ENCODE data around the gene STAT5B. TPM values are rescaled to one million over a fixed set of nuclear protein-coding genes. Genes with fewer than 3 reads are reported as not detected.

Gene STAT5B
- total RNA-seq, 2 experiments from 2014 or later = 112 to 116 TPM

- DNase-seq = no peak
- ATAC-seq = no peak
- Mint-ChIP-seq H3K27me3 (no peaks in the 10 kb centered on the region), H3K4me3 (peak overlapping the region; percentile 66), H3K36me3 (peaks cover 8% of the 10 kb centered on the region), H3K27ac (peak overlapping the region; percentile 77), H3K9me3 (ENCODE audit: low read depth) (no peaks in the 10 kb centered on the region), H3K4me1 (peaks cover 37% of the 10 kb centered on the region)
- CTCF ChIA-PET = interaction anchor here (1.0 to 3.5 kb wide), 6 partner anchors 10 to 129 kb away, joined by 3 to 17 read pairs (median 6); partner anchors contain the start of gene STAT5A
Measured at GRCh38 chr17:42277342-42277712, 1.1 kb upstream of the STAT5B start.

- no peak for DNase-seq
- no peaks in the 10 kb centered on the region for H3K9me3 Mint-ChIP-seq (ENCODE audit: low read depth)
- H3K4me1 Mint-ChIP-seq = peaks cover 42% of the 10 kb centered on the region
- H3K36me3 Mint-ChIP-seq = peaks cover 8% of the 10 kb centered on the region
- ATAC-seq = no peak
- H3K27me3 Mint-ChIP-seq = no peaks in the 10 kb centered on the region
- peak overlapping the region; percentile 77 for H3K27ac Mint-ChIP-seq
- peak overlapping the region; percentile 66 for H3K4me3 Mint-ChIP-seq
- CTCF ChIA-PET = interaction anchor here (1.0 to 3.5 kb wide), 7 partner anchors 10 to 129 kb away, joined by 3 to 17 read pairs (median 6); partner anchors contain the start of gene STAT5A
Measured at GRCh38 chr17:42276609-42277341, 584 bp upstream of the STAT5B start.

- H3K27me3 Mint-ChIP-seq = no peaks in the 10 kb centered on the region
- ATAC-seq = peak; percentile 62
- CTCF ChIA-PET = interaction anchor here (0.8 to 3.2 kb wide), 11 partner anchors 8 to 345 kb away, joined by 3 to 17 read pairs (median 4); partner anchors contain the start of gene ODAD4
- H3K36me3 Mint-ChIP-seq = peaks cover 8% of the 10 kb centered on the region
- peak overlapping the region; percentile 98 for H3K4me3 Mint-ChIP-seq
- no peaks in the 10 kb centered on the region for H3K9me3 Mint-ChIP-seq (ENCODE audit: low read depth)
- DNase-seq = peak; percentile 60
- H3K27ac Mint-ChIP-seq = peak overlapping the region; percentile 91
- H3K4me1 Mint-ChIP-seq = peaks cover 53% of the 10 kb centered on the region
Measured at GRCh38 chr17:42275527-42276358, 448 bp downstream of the STAT5B start.

GRCh38 chr17:42274812-42275526 is 1.2 kb downstream of the STAT5B start:
- ATAC-seq (no peak), DNase-seq (no peak)
- peaks cover 58% of the 10 kb centered on the region for H3K4me1 Mint-ChIP-seq
- H3K27ac Mint-ChIP-seq = peak overlapping the region; percentile 91
- peaks cover 10% of the 10 kb centered on the region for H3K36me3 Mint-ChIP-seq
- peak overlapping the region; percentile 98 for H3K4me3 Mint-ChIP-seq
- H3K9me3 Mint-ChIP-seq (ENCODE audit: low read depth) = no peaks in the 10 kb centered on the region
- no peaks in the 10 kb centered on the region for H3K27me3 Mint-ChIP-seq
- CTCF ChIA-PET = interaction anchor here (0.6 to 3.2 kb wide), 15 partner anchors 8 to 344 kb away, joined by 3 to 17 read pairs (median 4); partner anchors contain the start of gene ODAD4

- DNase-seq = no peak
- Mint-ChIP-seq H3K27ac (peak overlapping the region; percentile 91), H3K36me3 (peaks cover 11% of the 10 kb centered on the region), H3K4me1 (peaks cover 64% of the 10 kb centered on the region), H3K27me3 (no peaks in the 10 kb centered on the region), H3K4me3 (peak overlapping the region; percentile 98), H3K9me3 (ENCODE audit: low read depth) (no peaks in the 10 kb centered on the region)
- CTCF ChIA-PET = interaction anchor here (0.6 to 3.2 kb wide), 9 partner anchors 24 to 253 kb away, joined by 3 to 17 read pairs (median 4); no protein-coding TSS in a partner anchor
- no peak for ATAC-seq
Measured at GRCh38 chr17:42274253-42274542, 2.0 kb downstream of the STAT5B start.

GRCh38 chr17:42273474-42274252 is 2.5 kb downstream of the STAT5B start:
- Mint-ChIP-seq H3K4me1 (peaks cover 66% of the 10 kb centered on the region), H3K9me3 (ENCODE audit: low read depth) (no peaks in the 10 kb centered on the region), H3K4me3 (peak overlapping the region; percentile 98), H3K27me3 (no peaks in the 10 kb centered on the region), H3K27ac (peak overlapping the region; percentile 91), H3K36me3 (peaks cover 11% of the 10 kb centered on the region)
- CTCF ChIA-PET = interaction anchor here (0.6 to 3.2 kb wide), 8 partner anchors 23 to 168 kb away, joined by 3 to 17 read pairs (median 4); no protein-coding TSS in a partner anchor
- ATAC-seq (no peak), DNase-seq (no peak)

GRCh38 chr17:42272162-42272907 is 3.9 kb downstream of the STAT5B start:
- Mint-ChIP-seq H3K36me3 (peaks cover 11% of the 10 kb centered on the region), H3K4me1 (peaks cover 68% of the 10 kb centered on the region), H3K9me3 (ENCODE audit: low read depth) (no peaks in the 10 kb centered on the region), H3K27me3 (no peaks in the 10 kb centered on the region), H3K27ac (peak overlapping the region; percentile 91), H3K4me3 (peak overlapping the region; percentile 72)
- CTCF ChIA-PET = interaction anchor here (0.5 to 0.8 kb wide), 3 partner anchors 22 to 134 kb away, joined by 3 to 5 read pairs (median 3); no protein-coding TSS in a partner anchor
- ATAC-seq = no peak
- no peak for DNase-seq

- H3K27me3 Mint-ChIP-seq = no peaks in the 10 kb centered on the region
- CTCF ChIA-PET = interaction anchor here (0.8 to 2.8 kb wide), 3 partner anchors 21 to 50 kb away, joined by 5 to 11 read pairs (median 5); no protein-coding TSS in a partner anchor
- peak overlapping the region; percentile 72 for H3K4me3 Mint-ChIP-seq
- peaks cover 16% of the 10 kb centered on the region for H3K36me3 Mint-ChIP-seq
- peaks cover 68% of the 10 kb centered on the region for H3K4me1 Mint-ChIP-seq
- DNase-seq (no peak), ATAC-seq (no peak)
- peak overlapping the region; percentile 91 for H3K27ac Mint-ChIP-seq
- H3K9me3 Mint-ChIP-seq (ENCODE audit: low read depth) = no peaks in the 10 kb centered on the region
Measured at GRCh38 chr17:42271779-42272035, 4.5 kb downstream of the STAT5B start.

GRCh38 chr17:42271006-42271778 is 5.0 kb downstream of the STAT5B start:
- H3K4me3 Mint-ChIP-seq = peak overlapping the region; percentile 72
- no peak for ATAC-seq
- no peak for DNase-seq
- peak overlapping the region; percentile 91 for H3K27ac Mint-ChIP-seq
- CTCF ChIA-PET = interaction anchor here (0.8 to 2.8 kb wide), 4 partner anchors 17 to 49 kb away, joined by 4 to 11 read pairs (median 5); partner anchors contain the start of gene STAT5A
- no peaks in the 10 kb centered on the region for H3K9me3 Mint-ChIP-seq (ENCODE audit: low read depth)
- H3K27me3 Mint-ChIP-seq = no peaks in the 10 kb centered on the region
- peaks cover 72% of the 10 kb centered on the region for H3K4me1 Mint-ChIP-seq
- H3K36me3 Mint-ChIP-seq = peaks cover 19% of the 10 kb centered on the region

GRCh38 chr17:42270596-42270995 is 5.6 kb downstream of the STAT5B start:
- H3K4me1 Mint-ChIP-seq = peaks cover 72% of the 10 kb centered on the region
- no peaks in the 10 kb centered on the region for H3K9me3 Mint-ChIP-seq (ENCODE audit: low read depth)
- no peaks in the 10 kb centered on the region for H3K27me3 Mint-ChIP-seq
- no peak overlapping the region for H3K4me3 Mint-ChIP-seq
- H3K27ac Mint-ChIP-seq = peak overlapping the region; percentile 91
- DNase-seq (no peak), ATAC-seq (no peak)
- CTCF ChIA-PET = interaction anchor here (0.8 to 2.8 kb wide), 4 partner anchors 12 to 48 kb away, joined by 3 to 11 read pairs (median 4); partner anchors contain the start of gene STAT5A
- peaks cover 20% of the 10 kb centered on the region for H3K36me3 Mint-ChIP-seq

GRCh38 chr17:42270170-42270535 is 6.0 kb downstream of the STAT5B start:
- no peak for DNase-seq
- Mint-ChIP-seq H3K27ac (peak overlapping the region; percentile 71), H3K27me3 (no peaks in the 10 kb centered on the region), H3K4me1 (peaks cover 72% of the 10 kb centered on the region), H3K36me3 (peaks cover 19% of the 10 kb centered on the region), H3K4me3 (no peak overlapping the region), H3K9me3 (ENCODE audit: low read depth) (no peaks in the 10 kb centered on the region)
- ATAC-seq = no peak
- CTCF ChIA-PET = interaction anchor here (0.8 to 2.8 kb wide), 5 partner anchors 11 to 48 kb away, joined by 3 to 11 read pairs (median 4); partner anchors contain the start of gene STAT5A

Measured in activated CD8-positive, alpha-beta memory T cell treated with anti-CD3 and anti-CD28 coated beads, Interleukin-2, amount 10 ng/mL, durations not matched to agents 7 days and 5 days (primary cell).